Measurements from ENCODE around the gene PHYHD1. TPM values are rescaled to one million over a fixed set of nuclear protein-coding genes. Genes with fewer than 3 reads are reported as not detected.
A peak's percentile ranks its signal among the peaks of the same experiment; 100 is the strongest.

The PHYHD1 gene
- total RNA-seq, 2 donors from 2014 or later, result 1.8 to 6.6 TPM

GRCh38 chr9:128913048-128913900 is 7.5 kb upstream of the PHYHD1 start:
- intact Hi-C loops (cut with DNase I), result no loop called here
- H3K4me3 ChIP-seq, result no peak overlapping the region
- peak overlapping the region in 1 of 2 donors; percentile 19 for H3K9ac ChIP-seq (ENCODE audit: low read depth in 2 of 2, low read length in 2 of 2)
- no peak for TF ChIP-seq CTCF (IDR thresholded peaks at IDR 0.05)
- peaks cover 7% of the 10 kb centered on the region for H3K4me1 ChIP-seq
- H3K9me3 ChIP-seq, result no peaks in the 10 kb centered on the region
- no peaks in the 10 kb centered on the region for H3K27me3 ChIP-seq
- peaks cover 15% of the 10 kb centered on the region for H3K36me3 ChIP-seq
- H3K27ac ChIP-seq, result peak overlapping the region; percentile 4
- DNase-seq, result no peak

GRCh38 chr9:128913995-128914772 is 6.6 kb upstream of the PHYHD1 start:
- H3K9ac ChIP-seq (ENCODE audit: low read depth in 2 of 2, low read length in 2 of 2), result no peak overlapping the region
- no peak for TF ChIP-seq CTCF (IDR thresholded peaks at IDR 0.05)
- no peak overlapping the region for H3K4me3 ChIP-seq
- no peak for DNase-seq
- H3K36me3 ChIP-seq, result peaks cover 7% of the 10 kb centered on the region
- intact Hi-C loops (cut with DNase I), result no loop called here
- no peaks in the 10 kb centered on the region for H3K27me3 ChIP-seq
- H3K27ac ChIP-seq, result peak overlapping the region; percentile 4
- no peaks in the 10 kb centered on the region for H3K9me3 ChIP-seq
- H3K4me1 ChIP-seq, result peaks cover 7% of the 10 kb centered on the region

DNA sequence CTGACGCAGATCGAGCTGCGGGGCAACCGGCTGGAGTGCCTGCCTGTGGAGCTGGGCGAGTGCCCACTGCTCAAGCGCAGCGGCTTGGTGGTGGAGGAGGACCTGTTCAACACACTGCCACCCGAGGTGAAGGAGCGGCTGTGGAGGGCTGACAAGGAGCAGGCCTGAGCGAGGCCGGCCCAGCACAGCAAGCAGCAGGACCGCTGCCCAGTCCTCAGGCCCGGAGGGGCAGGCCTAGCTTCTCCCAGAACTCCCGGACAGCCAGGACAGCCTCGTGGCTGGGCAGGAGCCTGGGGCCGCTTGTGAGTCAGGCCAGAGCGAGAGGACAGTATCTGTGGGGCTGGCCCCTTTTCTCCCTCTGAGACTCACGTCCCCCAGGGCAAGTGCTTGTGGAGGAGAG is 4.6 kb upstream of the PHYHD1 start:
- H3K36me3 ChIP-seq, result no peaks in the 10 kb centered on the region
- TF ChIP-seq CTCF (IDR thresholded peaks at IDR 0.05), result no peak
- intact Hi-C loops (cut with DNase I), result no loop called here
- no peaks in the 10 kb centered on the region for H3K27me3 ChIP-seq
- H3K9me3 ChIP-seq, result no peaks in the 10 kb centered on the region
- H3K9ac ChIP-seq (ENCODE audit: low read depth in 2 of 2, low read length in 2 of 2), result peak overlapping the region in 1 of 2 donors; percentile 43
- peak overlapping the region; percentile 50 for H3K27ac ChIP-seq
- peaks cover 7% of the 10 kb centered on the region for H3K4me1 ChIP-seq
- H3K4me3 ChIP-seq, result no peak overlapping the region
- DNase-seq, result no peak

- H3K36me3 ChIP-seq, result no peaks in the 10 kb centered on the region
- no peak overlapping the region for H3K4me3 ChIP-seq
- no peak for DNase-seq
- H3K9me3 ChIP-seq, result no peaks in the 10 kb centered on the region
- peak overlapping the region; percentile 50 for H3K27ac ChIP-seq
- peak overlapping the region in 1 of 2 donors; percentile 43 for H3K9ac ChIP-seq (ENCODE audit: low read depth in 2 of 2, low read length in 2 of 2)
- intact Hi-C loops (cut with DNase I), result no loop called here
- H3K27me3 ChIP-seq, result no peaks in the 10 kb centered on the region
- H3K4me1 ChIP-seq, result peaks cover 7% of the 10 kb centered on the region
- TF ChIP-seq CTCF (IDR thresholded peaks at IDR 0.05), result no peak
These were observed 4.0 kb upstream of the PHYHD1 start for GRCh38 chr9:128916745-128917144.

DNA sequence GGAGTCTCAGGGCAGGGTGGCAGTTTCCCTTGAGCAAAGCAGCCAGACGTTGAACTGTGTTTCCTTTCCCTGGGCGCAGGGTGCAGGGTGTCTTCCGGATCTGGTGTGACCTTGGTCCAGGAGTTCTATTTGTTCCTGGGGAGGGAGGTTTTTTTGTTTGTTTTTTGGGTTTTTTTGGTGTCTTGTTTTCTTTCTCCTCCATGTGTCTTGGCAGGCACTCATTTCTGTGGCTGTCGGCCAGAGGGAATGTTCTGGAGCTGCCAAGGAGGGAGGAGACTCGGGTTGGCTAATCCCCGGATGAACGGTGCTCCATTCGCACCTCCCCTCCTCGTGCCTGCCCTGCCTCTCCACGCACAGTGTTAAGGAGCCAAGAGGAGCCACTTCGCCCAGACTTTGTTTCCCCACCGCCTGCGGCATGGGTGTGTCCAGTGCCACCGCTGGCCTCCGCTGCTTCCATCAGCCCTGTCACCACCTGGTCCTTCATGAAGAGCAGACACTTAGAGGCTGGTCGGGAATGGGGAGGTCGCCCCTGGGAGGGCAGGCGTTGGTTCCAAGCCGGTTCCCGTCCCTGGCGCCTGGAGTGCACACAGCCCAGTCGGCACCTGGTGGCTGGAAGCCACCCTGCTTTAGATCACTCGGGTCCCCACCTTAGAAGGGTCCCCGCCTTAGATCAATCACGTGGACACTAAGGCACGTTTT is 3.5 kb upstream of the PHYHD1 start:
- H3K9ac ChIP-seq (ENCODE audit: low read depth in 2 of 2, low read length in 2 of 2), result no peak overlapping the region
- H3K27me3 ChIP-seq, result no peaks in the 10 kb centered on the region
- H3K36me3 ChIP-seq, result no peaks in the 10 kb centered on the region
- DNase-seq, result peak; percentile 72
- no peak for TF ChIP-seq CTCF (IDR thresholded peaks at IDR 0.05)
- H3K27ac ChIP-seq, result peak overlapping the region; percentile 50
- H3K4me3 ChIP-seq, result no peak overlapping the region
- intact Hi-C loops (cut with DNase I), result no loop called here
- H3K4me1 ChIP-seq, result peaks cover 7% of the 10 kb centered on the region
- no peaks in the 10 kb centered on the region for H3K9me3 ChIP-seq
